ENCODE data around the gene NRAS. TPM values are rescaled to one million over a fixed set of nuclear protein-coding genes. Genes with fewer than 3 reads are reported as not detected.

Gene NRAS
- total and polyA plus RNA-seq, 9 of the 15 experiments (the other 6 are each of a cell fraction or from before 2014, with no cell fraction given), result 40.7 to 94.5 (median 75.4) TPM

GRCh38 chr1:114757455-114758255, 41.1 kb upstream of the NRAS start, which contains the start of gene CSDE1 (continued):
- TF ChIP-seq CC2D1A (IDR thresholded peaks at IDR 0.05) (peak; percentile 81), LCOR (CRISPR knock-in tag; IDR thresholded peaks at IDR 0.05) (peak; percentile 78), SNRNP70 (optimal IDR thresholded peaks at IDR 0.05; ENCODE audit: low read depth, low read length) (no peak), CHD4 (IDR thresholded peaks at IDR 0.05; ENCODE audit: insufficient read depth, insufficient replicate concordance, low read depth, low read length, poor library complexity, severe bottlenecking) (no peak), TCF7 (IDR thresholded peaks at IDR 0.05; ENCODE audit: borderline replicate concordance) (peak; percentile 57; the same call in 1 of the 2 replicates), ZFP91 (CRISPR knock-in tag; IDR thresholded peaks at IDR 0.05) (no peak), ARID2 (IDR thresholded peaks at IDR 0.05) (no peak), ZNF785 (CRISPR knock-in tag; IDR thresholded peaks at IDR 0.05) (peak; percentile 63; the same call in 1 of the 2 replicates), LEF1 (IDR thresholded peaks at IDR 0.05) (peak; percentile 37; the same call in 1 of the 2 replicates), ZC3H8 (IDR thresholded peaks at IDR 0.05) (no peak), YY1 (IDR thresholded peaks at IDR 0.05; ENCODE audit: borderline replicate concordance in 1 of 3, control insufficient read depth in 1 of 3, extremely low read depth in 1 of 3, insufficient read depth in 3 of 3, insufficient read length in 1 of 3, insufficient replicate concordance in 2 of 3, low read depth in 1 of 3, low read length in 2 of 3) (peak; percentile 91 to 98 (median 97)), ZNF12 (CRISPR knock-in tag; IDR thresholded peaks at IDR 0.05) (no peak), CBX3 (IDR thresholded peaks at IDR 0.05; ENCODE audit: borderline replicate concordance in 1 of 2, low read length in 2 of 2) (peak in 1 of 2 experiments; percentile 68; a peak in 2 of 3 replicates), STAT5A (IDR thresholded peaks at IDR 0.05; ENCODE audit: borderline replicate concordance, low read length) (peak; percentile 39; the same call in 1 of the 2 replicates), ZNF175 (CRISPR knock-in tag; IDR thresholded peaks at IDR 0.05; ENCODE audit: low read depth) (peak; percentile 13; the same call in 1 of the 2 replicates), FOXM1 (IDR thresholded peaks at IDR 0.05; ENCODE audit: low read depth) (no peak; the same call in 1 of the 2 replicates), FOXM1 (CRISPR knock-in tag; IDR thresholded peaks at IDR 0.05; ENCODE audit: low read depth) (no peak), NR4A1 (CRISPR knock-in tag; IDR thresholded peaks at IDR 0.05) (peak; percentile 88; the same call in 1 of the 2 replicates), NR4A1 (tag; IDR thresholded peaks at IDR 0.05) (peak; percentile 88), HNRNPK (IDR thresholded peaks at IDR 0.05; ENCODE audit: low read depth, low read length, poor library complexity, severe bottlenecking) (no peak), ZNF740 (CRISPR knock-in tag; IDR thresholded peaks at IDR 0.05) (peak; percentile 86), ZNF740 (tag; IDR thresholded peaks at IDR 0.05) (peak in 1 of 2 experiments; percentile 70; a peak in 1 of 4 replicates), KDM4B (IDR thresholded peaks at IDR 0.05; ENCODE audit: borderline replicate concordance in 2 of 2, low read depth in 1 of 2) (peak in 1 of 2 experiments; percentile 77; a peak in 1 of 4 replicates), GTF2A2 (tag; IDR thresholded peaks at IDR 0.05) (peak; percentile 70)
- TF ChIP-seq, protein P1, sequence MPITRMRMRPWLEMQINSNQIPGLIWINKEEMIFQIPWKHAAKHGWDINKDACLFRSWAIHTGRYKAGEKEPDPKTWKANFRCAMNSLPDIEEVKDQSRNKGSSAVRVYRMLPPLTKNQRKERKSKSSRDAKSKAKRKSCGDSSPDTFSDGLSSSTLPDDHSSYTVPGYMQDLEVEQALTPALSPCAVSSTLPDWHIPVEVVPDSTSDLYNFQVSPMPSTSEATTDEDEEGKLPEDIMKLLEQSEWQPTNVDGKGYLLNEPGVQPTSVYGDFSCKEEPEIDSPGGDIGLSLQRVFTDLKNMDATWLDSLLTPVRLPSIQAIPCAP (CRISPR knock-in tag; IDR thresholded peaks at IDR 0.05; ENCODE audit: borderline replicate concordance), result no peak
